Cortex of kidney (tissue), 1 donor: ENCODE data around the gene CDKL5.
A peak's percentile ranks its signal among the peaks of the same experiment; 100 is the strongest.
"Not testable (repeated sequence)": the region's sequence is repeated elsewhere in the genome, so short reads cannot be mapped to it uniquely, and the experiment has no call there.

ENCODE experiments used
- DNase-seq: peaks from one replicate; lab custom pipeline; 2025; lab: John Stamatoyannopoulos, UW

The CDKL5 gene

DNA sequence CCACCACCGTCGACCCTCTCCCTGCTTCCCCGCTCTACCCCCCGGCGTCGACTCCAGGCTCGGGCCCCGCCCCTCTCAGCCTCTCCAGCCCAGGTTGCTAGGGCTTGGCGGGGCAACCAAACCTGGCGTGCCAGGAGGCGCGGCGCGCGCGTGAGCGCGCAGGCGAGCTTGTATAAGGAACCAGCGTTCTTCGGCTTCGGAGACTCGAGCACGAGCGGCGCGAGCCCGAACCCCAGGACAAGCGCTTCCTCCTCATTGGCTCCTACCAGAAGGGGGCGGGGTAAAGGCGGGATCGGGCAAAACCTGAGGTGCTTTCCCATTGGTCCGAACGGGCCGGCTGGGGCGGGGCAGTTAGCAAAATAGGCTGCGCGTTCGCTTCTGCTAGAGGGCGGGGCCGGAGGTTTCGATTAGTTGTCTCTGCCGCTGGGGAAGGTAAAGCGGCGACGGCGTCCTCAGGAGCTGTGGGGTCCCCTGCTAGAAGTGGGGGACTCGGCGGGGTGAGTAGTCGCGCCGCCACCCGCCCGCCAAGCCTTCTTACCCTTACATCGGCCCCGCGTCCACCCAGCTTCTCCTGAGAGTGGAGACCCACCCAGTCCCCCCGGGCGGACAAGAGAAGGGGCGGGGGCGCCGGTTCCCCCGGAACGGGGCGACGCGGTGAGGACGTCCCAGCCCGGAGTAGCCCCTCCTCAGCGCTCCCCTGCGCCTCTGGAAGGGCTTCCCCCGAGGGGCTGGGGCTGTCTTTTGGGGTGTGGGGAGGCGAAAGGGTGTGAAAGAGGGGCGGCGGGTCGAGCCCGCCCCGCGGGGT lies at the start of gene CDKL5:
TSS of gene CDKL5 (plus strand) at position 410 of the 805 bp plus-strand sequence. CDS start 81,489 bp downstream, outside the sequence.
- DNase-seq: peak; percentile 22

DNA sequence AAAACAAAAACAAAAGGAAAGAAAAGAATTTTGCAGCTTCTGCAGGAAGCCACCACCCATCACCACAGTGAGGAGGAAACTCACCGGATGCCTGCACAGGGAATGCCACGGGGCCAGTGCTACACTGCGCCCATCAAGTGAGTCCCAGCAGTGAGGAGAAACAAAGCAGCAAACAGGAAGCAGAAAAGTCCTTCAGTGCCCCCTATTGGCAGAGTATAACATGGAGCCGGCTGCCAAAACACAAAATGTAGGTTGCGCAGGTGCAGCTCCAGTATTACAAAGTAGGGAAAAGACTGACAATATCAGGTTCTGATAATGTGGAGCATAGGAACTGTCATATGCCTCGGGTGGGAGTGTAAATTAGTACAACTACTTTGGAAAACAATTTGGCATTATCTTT lies 47.6 kb upstream of the CDKL5 start:
- DNase-seq: no peak

DNA sequence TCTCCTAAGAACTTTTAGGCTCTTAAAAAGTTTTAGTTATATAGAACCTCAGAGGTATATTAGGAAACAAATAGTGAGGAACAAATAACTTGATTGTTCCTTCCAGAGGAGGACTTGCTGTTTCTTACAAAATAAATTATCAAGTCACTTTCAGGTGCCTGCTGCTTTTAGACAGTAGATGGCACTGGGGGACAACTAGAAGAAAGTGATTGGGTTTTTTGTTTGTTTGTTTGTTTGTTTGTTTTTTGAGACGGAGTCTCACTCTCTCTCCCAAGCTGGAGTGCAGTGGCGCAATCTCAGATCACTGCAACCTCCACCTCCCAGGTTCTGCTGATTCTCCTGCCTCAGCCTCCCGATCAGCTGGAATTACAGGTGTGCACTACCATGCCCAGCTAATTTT lies 35.4 kb upstream of the CDKL5 start:
- no peak for DNase-seq

DNA sequence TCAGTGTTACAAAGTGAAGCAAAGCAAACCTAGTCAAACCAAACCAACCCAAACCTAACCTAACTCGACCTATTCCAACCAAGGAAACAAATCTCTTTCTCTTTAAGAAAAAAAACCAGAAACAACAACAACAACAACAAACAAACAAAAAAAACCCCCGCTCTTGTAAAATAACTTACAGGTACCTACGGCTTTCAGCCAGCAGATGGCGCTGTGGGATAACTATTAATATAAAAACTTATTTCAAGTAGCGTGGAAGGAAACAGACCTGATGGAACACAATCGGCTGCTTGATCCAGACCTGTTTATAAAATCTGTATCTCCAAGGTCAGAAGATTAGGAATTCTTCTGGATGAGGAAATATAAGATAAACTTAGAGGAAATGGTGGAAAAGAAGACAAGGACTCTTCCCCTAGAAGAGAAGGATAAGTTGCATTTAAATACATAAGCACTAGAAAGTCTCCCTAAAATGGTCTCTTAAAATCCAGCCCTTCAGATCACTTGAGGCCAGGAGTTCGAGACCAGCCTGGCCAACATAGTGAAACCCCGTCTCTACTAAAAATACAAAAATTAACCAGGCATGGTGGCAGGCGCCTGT lies 34.4 kb upstream of the CDKL5 start:
- DNase-seq: no peak

DNA sequence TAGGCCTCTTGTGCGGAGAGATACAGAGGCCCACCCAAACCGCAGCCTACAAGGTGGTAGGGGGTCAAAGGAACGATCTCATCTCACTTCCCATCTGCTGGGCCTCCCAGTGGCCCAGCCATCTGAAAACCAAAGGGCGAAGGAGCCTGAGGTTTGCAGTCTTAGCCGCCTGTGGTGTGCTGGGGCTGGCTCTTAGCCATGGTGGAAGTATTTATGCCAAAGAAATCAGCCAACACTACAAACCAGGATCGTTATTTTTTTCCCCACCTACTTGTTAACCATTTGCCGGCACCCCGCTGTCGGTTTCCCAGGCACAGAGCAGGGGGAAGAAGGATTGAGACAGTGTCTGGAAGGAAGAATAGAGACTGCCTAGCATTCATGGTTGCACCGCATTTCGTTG lies 30.9 kb upstream of the CDKL5 start:
- no peak for DNase-seq

DNA sequence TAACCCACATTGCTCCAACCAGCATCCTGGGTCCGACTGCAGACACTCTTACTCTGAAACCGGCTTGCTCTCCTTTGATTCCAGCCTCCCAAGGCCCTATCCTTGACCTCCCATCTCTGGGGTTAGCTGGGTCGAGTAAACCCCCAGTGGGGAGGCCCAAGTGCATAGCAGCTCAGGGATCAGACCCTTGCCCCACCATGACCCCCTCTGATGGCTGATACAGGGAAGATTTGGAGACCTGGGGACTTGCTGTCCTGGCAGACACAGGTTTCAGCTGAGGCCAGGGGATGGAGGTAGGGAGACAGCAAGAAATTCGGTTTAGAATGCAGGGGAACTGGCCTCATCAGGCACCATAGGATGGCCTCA lies 23.6 kb upstream of the CDKL5 start:
- DNase-seq: no peak

DNA sequence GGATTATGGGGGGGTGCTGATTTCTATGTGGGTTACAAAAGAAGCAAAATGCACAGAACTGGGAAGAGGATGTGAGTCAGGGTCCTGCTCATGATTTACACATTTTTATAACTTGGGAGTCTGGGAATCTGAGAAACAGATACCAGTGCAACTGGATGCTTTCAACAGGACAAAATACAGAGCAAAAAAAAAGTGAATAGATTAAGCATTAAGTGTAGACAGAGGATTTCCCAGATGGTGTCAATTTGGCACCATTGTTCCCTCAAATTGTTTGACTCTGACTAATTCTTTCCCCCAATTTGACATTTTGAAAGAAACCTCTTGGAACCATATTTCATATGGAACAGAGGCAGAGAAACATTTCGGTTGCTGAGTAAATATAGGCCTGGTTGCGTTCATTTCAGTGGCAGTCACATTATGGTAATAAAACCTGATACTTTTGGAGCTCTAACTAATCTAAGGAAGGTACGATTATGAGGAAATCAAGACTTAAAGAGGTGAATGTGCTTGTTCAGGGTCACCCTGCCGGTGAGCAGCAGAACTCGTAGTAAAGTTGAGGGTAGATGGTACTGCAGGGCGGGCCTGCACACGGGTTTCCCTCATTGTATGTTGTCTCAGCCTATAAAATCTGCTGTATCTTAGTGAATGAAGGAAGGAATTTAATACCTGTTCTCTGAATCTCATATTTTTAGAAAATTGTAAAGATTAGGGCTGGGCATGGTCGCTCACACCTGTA lies 18.7 kb upstream of the CDKL5 start:
- DNase-seq: no peak

DNA sequence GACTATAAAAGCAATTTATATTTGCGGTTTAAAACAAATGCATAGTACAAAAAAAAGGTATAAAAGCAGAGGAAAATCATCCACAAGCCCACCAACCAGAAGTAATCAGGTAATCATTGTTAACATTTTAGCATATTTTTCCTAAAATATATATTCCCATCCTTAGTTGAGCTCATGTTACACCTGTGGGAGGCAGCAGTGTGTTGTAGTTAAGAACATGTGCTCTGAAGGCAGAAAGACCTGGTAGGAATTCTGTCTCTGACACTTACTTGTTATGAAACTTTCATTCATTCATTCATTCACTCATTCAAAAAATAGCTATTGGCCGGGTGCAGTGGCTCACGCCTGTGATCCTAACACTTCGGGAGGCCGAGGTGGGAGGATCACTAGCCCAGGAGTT lies 15.4 kb upstream of the CDKL5 start:
- DNase-seq: no peak

DNA sequence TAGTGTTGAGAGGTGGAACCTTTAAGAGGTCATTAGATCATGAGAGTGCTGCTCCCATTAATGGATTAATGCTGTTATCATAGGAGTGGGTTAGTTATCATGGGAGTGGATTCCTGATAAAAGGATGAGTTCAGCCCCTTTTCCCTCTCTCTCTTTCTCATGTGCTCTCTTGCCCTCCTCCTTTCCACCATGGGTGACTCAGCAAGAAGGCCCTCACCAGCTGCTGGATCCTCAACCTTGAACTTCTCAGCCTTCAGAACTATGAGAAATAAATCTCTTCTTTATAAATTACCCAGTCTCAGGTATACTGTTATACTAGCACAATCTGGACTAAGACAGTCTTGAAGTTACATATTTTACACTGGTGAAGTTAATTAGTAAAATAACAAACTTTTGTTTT lies 10.0 kb upstream of the CDKL5 start:
- DNase-seq: no peak

DNA sequence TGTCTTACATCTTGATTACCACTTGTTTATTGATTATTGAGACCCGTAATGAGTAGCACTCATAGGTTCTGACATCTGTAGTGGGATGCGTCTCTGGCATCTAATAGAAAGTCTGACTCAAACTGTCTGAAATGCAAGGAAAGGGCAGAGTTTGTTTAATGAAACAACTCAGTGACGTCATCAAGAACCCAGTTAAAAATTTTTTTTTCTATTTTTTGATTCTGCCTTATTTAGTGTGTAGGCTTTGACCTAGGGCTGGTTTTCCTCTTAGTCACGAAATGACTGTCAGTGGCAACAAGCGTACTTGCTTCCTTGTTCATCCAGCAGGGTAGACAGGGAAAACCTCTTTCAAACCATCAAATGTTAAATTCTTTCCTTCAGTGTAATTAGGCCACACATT lies 3.1 kb upstream of the CDKL5 start:
- DNase-seq: no peak

DNA sequence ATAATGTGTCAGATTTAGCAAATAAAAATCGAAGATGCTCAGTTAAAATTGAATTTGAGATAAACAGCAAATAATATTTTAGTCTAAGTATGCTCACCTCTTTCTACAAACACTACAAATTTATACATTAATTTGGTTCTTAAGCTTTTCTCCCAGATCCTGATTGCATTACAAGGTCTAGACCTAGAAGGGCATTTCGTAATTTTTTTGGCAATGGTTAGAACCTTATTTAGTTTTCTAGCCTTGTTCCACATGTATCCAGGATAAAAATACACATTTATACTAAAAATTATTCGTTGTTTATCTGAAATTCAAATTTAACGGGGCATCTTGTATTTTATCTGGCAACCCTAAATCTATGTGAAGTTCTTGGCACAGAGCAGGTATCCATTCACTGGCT lies 2.5 kb upstream of the CDKL5 start:
- DNase-seq: no peak

DNA sequence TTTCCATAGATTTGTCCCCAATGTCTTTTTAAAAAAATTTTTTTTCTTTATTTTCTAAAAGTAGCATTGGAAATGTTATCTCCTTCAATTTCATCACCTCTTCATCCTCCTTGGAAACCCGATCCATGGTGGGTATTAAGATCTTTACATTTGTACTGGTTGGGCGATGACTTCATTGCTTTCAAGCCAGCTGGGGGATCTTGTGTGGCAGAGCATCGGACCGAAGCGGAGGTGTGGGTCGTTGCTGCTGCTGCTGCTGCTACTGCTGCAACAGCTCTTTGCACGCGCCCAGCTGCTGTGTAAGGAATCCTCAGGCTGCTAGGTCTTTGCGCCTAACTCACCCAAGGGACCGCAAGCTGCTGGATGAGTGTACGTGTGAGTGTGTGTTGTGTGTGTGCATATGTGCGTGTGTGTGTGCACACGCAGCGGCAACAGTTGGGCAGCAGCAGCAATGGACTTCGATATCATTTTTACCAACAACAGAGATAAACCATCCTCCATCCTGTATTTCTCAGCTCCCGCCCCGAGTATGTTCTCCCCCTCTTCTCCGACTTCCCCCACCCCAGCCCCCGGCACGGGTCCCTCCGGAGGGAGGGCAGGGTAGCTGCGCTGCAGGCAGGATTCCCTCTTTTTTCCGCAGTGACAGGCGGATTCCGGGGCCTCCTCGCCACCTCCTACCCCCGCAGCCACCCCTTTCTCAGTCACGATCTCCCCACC lies 768 bp upstream of the CDKL5 start:
- no peak for DNase-seq

DNA sequence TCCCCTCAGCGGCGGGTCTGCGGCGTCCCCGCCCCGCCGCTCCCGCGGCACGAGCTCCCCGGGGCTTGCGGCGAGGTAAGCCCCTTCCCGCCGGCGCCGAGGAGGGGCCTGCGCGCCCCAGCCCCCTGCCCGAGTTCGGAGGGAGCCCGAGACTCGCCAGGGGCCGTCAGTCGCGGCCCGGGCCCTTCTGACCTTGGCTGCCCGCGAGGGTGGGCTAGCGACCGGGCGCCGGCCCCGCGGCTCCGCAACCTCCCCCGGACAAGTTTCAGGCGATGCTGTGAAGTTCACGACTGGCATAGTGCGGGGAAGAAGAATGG lies 554 bp downstream of the CDKL5 start:
- DNase-seq: no peak

DNA sequence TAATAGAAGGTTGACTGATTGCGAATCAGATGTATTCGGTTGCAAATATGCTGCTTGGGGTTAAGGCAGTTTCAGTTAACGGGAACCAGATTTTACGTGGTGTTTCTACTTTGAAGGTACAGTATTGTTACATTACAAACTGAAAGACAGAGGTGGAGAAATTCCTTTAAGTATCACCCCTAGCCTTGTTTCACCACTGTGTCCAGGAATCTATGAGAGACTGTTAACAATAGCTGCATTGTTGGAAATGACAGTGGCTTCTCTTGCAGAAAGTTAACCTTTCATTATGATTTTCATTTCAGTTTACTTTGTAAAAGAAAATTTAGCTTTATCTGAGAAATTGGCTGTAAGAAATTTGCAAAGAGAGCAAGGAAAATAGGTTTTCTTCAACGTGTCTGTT lies 2.6 kb downstream of the CDKL5 start:
- DNase-seq: no peak

DNA sequence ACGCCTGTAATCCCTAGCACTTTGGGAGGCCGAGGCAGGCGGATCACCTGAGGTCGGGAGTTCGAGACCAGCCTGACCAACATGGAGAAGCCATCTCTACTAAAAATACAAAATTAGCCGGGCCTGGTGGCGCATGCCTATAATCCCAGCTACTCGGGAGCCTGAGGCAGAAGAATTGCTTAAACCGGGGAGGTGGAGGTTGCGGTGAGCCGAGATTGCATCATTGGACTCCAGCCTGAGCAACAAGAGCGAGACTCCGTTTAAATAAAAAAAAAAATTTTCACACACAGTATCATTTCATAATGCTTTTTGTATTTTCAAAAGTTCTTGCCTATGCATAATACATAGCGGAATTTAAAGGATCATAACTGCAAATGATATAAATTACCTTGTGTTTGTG lies 7.9 kb downstream of the CDKL5 start:
- not testable (repeated sequence) for DNase-seq

DNA sequence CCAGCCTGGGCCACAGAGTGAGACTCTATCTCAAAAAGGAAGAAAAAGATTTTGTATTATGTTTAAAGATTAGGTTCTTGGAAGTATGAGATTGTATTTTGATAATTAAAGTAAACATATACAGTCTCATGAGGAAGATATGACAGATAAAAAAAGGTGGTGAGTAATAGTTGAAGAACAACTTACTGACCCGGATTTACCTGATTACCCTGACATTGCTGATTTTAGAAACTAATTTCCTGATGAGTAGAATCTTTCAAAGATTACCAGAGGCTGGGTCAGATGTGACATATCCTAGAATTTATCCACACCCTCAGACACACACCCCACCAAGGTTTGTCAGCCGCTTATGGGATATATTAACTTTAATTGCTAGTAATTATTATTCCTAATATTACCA lies 9.5 kb downstream of the CDKL5 start:
- DNase-seq: no peak

DNA sequence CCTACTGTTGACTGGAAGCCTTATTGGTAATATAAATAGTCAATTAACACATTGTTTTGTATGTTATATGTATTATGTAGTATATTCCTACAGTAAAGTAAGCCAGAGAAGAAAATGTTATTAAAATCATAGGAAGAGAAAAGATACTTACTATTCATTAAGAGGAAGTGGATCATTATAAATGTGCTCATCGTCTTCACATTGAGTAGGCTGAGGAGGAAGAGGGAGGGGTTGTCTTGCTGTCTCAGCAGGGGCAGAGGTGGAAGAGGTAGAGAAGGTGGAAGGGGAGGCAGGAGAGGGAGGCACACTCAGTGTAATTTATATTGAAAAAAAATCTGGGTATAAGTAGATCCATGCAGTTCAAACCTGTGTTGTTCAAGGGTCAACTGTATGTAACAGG lies 10.6 kb downstream of the CDKL5 start:
- DNase-seq: no peak

DNA sequence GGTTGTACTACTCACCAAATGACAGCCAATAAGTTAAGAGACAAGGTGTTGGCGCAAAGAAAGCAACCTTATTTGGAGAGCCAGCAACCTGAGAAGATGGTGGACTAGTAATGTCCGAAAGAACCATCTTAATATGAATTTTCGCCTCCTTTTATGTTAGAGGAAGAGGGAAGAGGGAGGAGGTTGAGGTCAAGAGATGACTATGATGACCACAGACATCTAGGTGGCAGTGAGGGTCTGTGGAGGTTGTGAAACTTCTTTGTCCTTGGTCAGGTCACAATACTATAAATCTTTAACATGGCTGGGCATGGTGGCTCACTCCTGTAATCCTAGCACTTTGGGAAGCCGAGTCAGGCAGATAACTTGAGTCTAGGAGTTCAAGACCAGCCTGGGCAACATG lies 15.4 kb downstream of the CDKL5 start:
- no peak for DNase-seq

DNA sequence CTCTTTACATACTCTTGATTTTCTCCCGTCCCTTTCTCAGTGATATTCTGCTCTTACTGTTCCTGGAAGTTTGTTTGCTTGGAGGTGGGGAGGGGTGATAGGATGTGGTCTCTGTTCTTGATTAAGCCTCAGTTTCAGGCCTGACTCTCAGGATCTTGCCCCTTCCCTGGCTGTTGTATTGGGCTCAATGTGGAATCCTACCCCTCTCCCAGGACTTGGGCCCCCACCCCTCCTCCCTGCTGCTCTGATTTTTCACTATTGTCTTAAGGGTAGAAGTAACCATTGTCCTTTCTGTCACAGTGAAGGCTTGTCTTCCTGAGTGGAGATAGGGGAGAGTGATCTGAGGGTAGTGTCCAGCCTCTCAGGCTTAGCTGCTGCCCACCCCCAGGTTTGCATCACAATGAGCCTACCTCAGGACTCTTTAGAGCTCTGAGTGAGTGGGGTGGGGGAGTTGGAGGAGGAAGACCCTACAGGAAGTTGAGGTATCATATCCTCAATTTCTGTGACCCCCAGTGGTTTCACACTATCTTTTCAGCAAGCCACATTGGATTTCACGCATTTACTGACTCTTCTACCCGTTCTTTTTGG lies 16.5 kb downstream of the CDKL5 start:
- DNase-seq: no peak

DNA sequence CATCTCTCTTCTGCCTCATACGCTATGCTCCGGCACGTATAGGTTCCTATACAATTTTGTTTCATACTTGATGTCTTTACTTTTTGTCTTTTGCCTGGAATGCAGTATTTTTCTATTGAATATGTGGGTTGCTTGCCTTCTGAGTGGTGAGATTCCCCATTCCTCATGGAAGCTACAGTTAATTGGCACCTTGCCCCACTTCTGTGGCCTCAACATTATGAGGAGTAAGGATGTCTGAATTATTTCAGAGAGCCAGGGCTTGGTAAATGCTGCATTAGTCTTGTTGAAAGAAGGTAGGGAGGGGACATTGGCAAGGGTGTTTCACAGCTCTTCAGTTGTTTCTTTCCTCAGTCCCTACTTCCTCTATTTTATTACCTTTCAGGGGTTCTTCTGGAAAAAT lies 23.0 kb downstream of the CDKL5 start:
- no peak for DNase-seq

DNA sequence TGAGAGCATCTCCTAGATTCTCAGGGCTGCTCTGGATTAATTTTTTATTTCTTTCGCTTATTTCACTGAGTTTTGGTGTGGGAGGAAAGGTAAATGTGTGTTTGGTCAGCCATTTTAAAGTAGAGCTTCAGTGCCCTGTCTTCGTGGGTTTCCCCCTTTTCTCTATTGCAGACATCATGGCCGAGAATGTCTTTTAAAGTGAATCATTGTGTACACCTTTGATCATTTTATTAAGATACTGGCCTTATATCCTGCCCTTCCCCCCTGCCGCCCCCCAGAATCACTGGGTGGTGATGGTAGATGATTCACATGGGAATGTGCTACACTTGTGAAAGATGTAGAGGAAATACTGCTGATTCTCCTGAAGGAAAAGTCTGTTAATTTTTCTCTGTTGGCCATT lies 23.8 kb downstream of the CDKL5 start:
- DNase-seq: no peak

DNA sequence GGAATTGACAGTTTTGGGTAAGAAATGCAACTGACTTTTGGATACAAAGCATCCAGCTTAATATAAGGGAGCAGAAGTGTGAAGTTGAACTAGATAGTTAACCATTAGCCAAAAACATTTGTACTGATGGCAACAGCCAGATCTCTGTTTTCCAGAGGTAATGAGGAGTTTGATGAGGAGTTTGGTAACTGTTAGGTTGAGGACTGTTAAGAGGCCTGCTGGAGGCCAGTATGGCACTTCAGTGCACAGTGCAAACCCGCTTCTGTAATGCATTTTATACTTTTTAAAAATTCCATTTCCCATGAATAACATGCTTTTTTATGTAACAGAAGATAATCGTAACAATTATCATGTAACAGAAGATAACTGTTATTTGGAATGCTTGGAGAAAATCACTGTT lies 30.0 kb downstream of the CDKL5 start:
- no peak for DNase-seq
